ENCODE results near the gene STK33.

STK33 gene

DNA sequence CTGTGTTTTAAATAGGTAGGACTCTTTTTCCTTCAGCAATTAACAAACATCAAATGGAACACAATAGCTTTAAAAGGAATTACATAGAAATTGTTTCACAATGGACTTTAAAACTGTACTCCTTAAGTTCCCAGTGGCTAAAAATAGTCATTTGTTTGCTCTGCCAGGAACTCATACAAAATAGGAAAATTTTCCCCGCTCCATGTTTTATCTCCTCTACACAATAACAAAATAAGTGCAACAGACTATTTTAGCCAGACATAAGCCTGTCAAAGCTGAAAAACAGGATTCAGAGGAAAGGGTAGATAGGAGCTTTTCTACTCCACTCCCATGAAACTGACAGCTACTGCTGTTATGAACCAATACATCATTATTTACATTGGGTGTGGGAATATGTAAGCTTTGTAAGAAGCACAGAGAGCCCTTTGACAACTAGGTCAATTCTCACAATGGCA is 90.1 kb downstream of the STK33 start:
- DNase-seq (ENCODE audit: low read depth) = no peak
- TF ChIP-seq, protein P1, sequence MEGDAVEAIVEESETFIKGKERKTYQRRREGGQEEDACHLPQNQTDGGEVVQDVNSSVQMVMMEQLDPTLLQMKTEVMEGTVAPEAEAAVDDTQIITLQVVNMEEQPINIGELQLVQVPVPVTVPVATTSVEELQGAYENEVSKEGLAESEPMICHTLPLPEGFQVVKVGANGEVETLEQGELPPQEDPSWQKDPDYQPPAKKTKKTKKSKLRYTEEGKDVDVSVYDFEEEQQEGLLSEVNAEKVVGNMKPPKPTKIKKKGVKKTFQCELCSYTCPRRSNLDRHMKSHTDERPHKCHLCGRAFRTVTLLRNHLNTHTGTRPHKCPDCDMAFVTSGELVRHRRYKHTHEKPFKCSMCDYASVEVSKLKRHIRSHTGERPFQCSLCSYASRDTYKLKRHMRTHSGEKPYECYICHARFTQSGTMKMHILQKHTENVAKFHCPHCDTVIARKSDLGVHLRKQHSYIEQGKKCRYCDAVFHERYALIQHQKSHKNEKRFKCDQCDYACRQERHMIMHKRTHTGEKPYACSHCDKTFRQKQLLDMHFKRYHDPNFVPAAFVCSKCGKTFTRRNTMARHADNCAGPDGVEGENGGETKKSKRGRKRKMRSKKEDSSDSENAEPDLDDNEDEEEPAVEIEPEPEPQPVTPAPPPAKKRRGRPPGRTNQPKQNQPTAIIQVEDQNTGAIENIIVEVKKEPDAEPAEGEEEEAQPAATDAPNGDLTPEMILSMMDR (conservative IDR thresholded peaks at IDR 0.05; ENCODE audit: control insufficient read depth, insufficient read depth, low read depth, low read length) = no peak
- H3K4me3 ChIP-seq (ENCODE audit: control insufficient read depth, low read depth, low read length) = no peak overlapping the region

DNA sequence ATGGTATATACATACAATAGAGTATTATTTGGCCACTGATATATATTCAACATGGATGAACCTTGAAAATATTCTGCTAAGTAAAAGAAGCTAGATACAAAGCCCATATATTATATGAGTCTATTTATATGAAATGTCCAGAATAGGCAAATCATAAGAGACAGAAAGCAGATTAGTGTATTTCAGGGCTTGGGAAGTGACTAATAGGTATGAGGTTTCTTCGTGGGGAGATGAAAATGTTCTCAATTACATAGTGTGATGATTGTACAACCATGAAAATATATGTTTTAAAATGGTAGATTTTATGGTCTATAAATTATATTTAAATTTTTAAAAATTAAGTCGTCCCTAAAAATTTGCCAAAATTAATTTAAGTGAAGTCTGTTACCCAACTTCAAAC is 92.2 kb downstream of the STK33 start:
- TF ChIP-seq, protein P1 (conservative IDR thresholded peaks at IDR 0.05; ENCODE audit: control insufficient read depth, insufficient read depth, low read depth, low read length) = no peak
- H3K4me3 ChIP-seq (ENCODE audit: control insufficient read depth, low read depth, low read length) = no peak overlapping the region
- DNase-seq (ENCODE audit: low read depth) = peak; percentile 28

DNA sequence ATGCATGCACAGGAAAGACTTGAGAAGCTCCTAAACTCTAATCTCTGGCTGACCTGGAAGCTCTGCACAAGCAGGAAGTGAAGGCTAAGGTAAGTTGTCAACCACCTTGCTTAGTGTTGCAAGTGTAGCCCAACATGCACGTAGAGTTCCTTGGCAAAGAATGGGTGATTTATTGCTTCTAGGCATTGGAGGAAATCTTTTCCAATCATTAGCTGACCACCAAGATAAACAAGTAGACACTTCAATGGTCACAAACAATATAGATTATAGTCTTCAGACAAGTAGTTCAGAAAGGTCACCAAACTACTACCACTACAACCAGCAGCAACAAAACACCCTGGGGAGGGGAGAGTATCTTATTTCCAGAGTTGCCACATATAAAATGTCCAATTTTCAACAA is 105.6 kb downstream of the STK33 start:
- TF ChIP-seq, protein P1 (conservative IDR thresholded peaks at IDR 0.05; ENCODE audit: control insufficient read depth, insufficient read depth, low read depth, low read length) = no peak
- DNase-seq (ENCODE audit: low read depth) = no peak
- no peak overlapping the region for H3K4me3 ChIP-seq (ENCODE audit: control insufficient read depth, low read depth, low read length)

DNA sequence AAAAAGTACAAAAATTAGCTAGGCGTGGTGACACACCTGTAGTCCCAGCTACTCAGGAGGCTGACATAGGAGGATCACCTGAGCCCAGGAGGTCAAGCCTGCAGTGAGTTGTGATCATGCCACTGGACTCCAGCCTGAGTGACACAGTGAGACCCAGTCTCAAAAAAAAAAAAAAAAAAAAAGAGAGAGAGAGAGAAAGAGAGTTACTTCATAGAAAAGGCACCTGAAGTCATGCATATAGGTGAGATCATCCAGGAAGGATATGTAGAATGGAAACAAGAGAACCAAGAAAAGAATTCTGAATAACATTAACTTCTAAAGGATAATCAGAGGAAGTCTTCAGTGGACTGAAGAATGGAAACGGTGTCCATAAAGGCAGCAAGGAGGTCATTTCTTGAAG is 106.8 kb downstream of the STK33 start:
- TF ChIP-seq, protein P1 (conservative IDR thresholded peaks at IDR 0.05; ENCODE audit: control insufficient read depth, insufficient read depth, low read depth, low read length) = no peak
- no peak for DNase-seq (ENCODE audit: low read depth)
- H3K4me3 ChIP-seq (ENCODE audit: control insufficient read depth, low read depth, low read length) = no peak overlapping the region

DNA sequence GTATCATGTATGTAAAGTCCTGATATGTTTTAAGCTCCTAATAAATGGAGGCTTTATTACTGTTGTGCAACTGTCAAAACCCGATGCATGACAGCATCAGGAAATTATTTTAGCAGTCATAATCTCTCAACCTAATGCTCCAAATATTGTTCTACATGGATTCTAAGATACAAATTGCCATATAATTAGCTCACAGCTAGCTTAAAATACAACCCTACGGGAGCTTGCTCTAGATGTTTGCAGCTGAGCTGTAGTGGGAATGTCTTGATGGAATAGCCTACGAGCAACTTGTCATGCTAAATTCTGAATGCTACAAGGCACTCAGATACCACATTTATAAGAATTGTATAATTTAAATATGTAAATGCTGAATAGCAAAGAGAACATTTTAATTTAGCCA is 109.8 kb downstream of the STK33 start:
- TF ChIP-seq, protein P1 (conservative IDR thresholded peaks at IDR 0.05; ENCODE audit: control insufficient read depth, insufficient read depth, low read depth, low read length) = no peak
- H3K4me3 ChIP-seq (ENCODE audit: control insufficient read depth, low read depth, low read length) = no peak overlapping the region
- no peak for DNase-seq (ENCODE audit: low read depth)

DNA sequence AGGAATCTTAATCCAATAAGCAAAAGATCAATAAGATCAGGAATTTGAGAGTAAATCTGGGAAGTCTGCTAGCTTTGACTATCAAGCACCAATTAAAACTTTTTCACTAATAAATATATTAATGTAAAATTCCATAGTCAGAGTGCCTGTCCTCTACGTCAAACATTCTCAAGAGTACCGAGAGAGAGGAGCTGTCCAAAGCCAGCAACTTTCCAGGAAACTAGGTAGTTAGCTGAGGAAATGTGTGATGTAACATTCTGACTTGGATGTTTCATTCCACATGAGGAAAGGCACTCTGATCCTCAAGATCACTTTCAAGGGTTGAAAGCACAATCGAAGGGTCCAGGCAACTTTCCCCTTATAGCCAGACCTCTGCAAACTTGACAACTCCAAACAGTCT is 113.2 kb downstream of the STK33 start:
- TF ChIP-seq, protein P1 (conservative IDR thresholded peaks at IDR 0.05; ENCODE audit: control insufficient read depth, insufficient read depth, low read depth, low read length) = no peak
- H3K4me3 ChIP-seq (ENCODE audit: control insufficient read depth, low read depth, low read length) = no peak overlapping the region
- peak; percentile 2 for DNase-seq (ENCODE audit: low read depth)

DNA sequence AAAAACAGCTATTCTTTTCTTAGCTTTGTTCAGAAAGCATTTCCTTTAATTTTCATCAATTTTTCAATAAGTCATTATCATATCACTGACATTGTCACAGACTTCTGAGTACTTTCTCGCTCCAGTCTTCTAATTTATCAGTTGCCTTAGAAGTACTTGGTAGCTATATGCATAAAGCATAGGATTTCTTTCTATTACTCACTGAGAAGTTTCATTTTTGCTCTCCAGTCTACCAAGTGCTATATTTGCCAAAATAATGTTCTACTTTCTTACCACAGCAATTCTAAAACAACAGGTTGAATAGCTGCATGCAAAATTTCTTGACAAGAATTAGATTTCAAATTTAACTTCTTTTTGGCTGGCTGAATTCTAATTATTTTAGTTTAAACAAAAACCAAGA is 116.3 kb downstream of the STK33 start:
- no peak for DNase-seq (ENCODE audit: low read depth)
- no peak overlapping the region for H3K4me3 ChIP-seq (ENCODE audit: control insufficient read depth, low read depth, low read length)
- TF ChIP-seq, protein P1 (conservative IDR thresholded peaks at IDR 0.05; ENCODE audit: control insufficient read depth, insufficient read depth, low read depth, low read length) = no peak
